Caco-2 (cell line): ENCODE results near the gene DAB2IP. TPM values are rescaled to one million over a fixed set of nuclear protein-coding genes. Genes with fewer than 3 reads are reported as not detected.

ENCODE experiments used
- BruUV-seq: library from RNA; stranded (reverse); fragments of 400-500 nt; replicated peaks from 2 replicates; lab custom pipeline; 2021; lab: Mats Ljungman, UMichigan
- CTCF ChIA-PET: fragments of 300-600 bp; sonication (Branson Sonifier 250); formaldehyde crosslinking; loops from one replicate; lab custom pipeline; 2022; ENCODE audit warnings: antibody characterized with exemption; lab: Charles Lee
- POLR2A ChIA-PET: fragments of 300-600 bp; sonication (Branson Sonifier 250); formaldehyde crosslinking; loops from one replicate; lab custom pipeline; 2022; ENCODE audit warnings: antibody characterized with exemption; lab: Charles Lee
- DNase-seq, 2 experiments: peaks; one replicate each; pipeline versions ENCODE4 v3.0.0 to v3.0.0-alpha.2; 2020 to 2022
- H3K27me3 ChIP-seq: replicated peaks from 2 replicates; pipeline ENCODE4 v1.6.0; 2011; ENCODE audit warnings: low read length; ENCODE audit not compliant: control insufficient read depth, insufficient read depth
- H3K36me3 ChIP-seq: 2 replicates; pipeline ENCODE4 v1.5.1; 2011; ENCODE audit warnings: low read length; ENCODE audit not compliant: control insufficient read depth, insufficient read depth
- H3K4me1 ChIP-seq: fragments of 250-450 bp; sonication (Bioruptor Pico); 2 replicates; pipeline ENCODE4 v1.5.1; 2020; ENCODE audit warnings: mild to moderate bottlenecking
- H3K4me3 ChIP-seq: 2 replicates; pipeline ENCODE4 v1.5.1; 2011; ENCODE audit warnings: low read depth, mild to moderate bottlenecking, control low read depth, low read length
- H3K9me3 ChIP-seq: fragments of 250-450 bp; sonication (Bioruptor Pico); 2 replicates; pipeline ENCODE4 v1.5.1; 2020; ENCODE audit warnings: mild to moderate bottlenecking, moderate library complexity
- H3K27ac Mint-ChIP-seq: one replicate; pipeline ENCODE4 v1.8.0; 2022; ENCODE audit warnings: mixed read lengths; ENCODE audit not compliant: unreplicated experiment
- H3K27me3 Mint-ChIP-seq: one replicate; pipeline ENCODE4 v1.8.0; 2022; ENCODE audit warnings: mixed read lengths; ENCODE audit not compliant: insufficient read depth, unreplicated experiment
- H3K36me3 Mint-ChIP-seq: one replicate; pipeline ENCODE4 v1.8.0; 2022; ENCODE audit warnings: mild to moderate bottlenecking, mixed read lengths; ENCODE audit not compliant: insufficient read depth, unreplicated experiment
- H3K4me1 Mint-ChIP-seq: one replicate; pipeline ENCODE4 v1.8.0; 2022; ENCODE audit warnings: low read depth, mixed read lengths; ENCODE audit not compliant: unreplicated experiment
- H3K4me3 Mint-ChIP-seq: one replicate; pipeline ENCODE4 v1.8.0; 2022; ENCODE audit warnings: mild to moderate bottlenecking, moderate library complexity, mixed read lengths; ENCODE audit not compliant: unreplicated experiment
- H3K9me3 Mint-ChIP-seq: one replicate; pipeline ENCODE4 v1.8.0; 2022; ENCODE audit warnings: mixed read lengths; ENCODE audit not compliant: unreplicated experiment
- CTCF ChIP-seq, 2 experiments: fragments of 200-600 bp in 1 of 2; IDR thresholded peaks; 1 replicate in 1 of 2; 2 replicates in 1 of 2; pipeline versions ENCODE4 v1.5.1 to v1.8.0; 2011 to 2022; ENCODE audit warnings: antibody characterized with exemption in 1 of 2, control low read depth in 1 of 2, inconsistent platforms in 1 of 2, low read depth in 1 of 2, low read length in 1 of 2, mild to moderate bottlenecking in 1 of 2, moderate library complexity in 1 of 2; ENCODE audit not compliant: insufficient read depth in 1 of 2, severe bottlenecking in 1 of 2, unreplicated experiment in 1 of 2
- intact Hi-C: fragments of 100-400 bp; cut with micrococcal nuclease; formaldehyde crosslinking; loops from one replicate; pipeline ENCODE4 v1.10.0; 2022; ENCODE audit not compliant: unreplicated experiment
- total RNA-seq: library from RNA; stranded (reverse); gene quantifications from 2 replicates; pipeline ENCODE4 v1.2.3, GENCODE V29; 2022

DAB2IP gene
- total RNA-seq, 1 experiment from 2014 or later, result 26.0 TPM

DNA sequence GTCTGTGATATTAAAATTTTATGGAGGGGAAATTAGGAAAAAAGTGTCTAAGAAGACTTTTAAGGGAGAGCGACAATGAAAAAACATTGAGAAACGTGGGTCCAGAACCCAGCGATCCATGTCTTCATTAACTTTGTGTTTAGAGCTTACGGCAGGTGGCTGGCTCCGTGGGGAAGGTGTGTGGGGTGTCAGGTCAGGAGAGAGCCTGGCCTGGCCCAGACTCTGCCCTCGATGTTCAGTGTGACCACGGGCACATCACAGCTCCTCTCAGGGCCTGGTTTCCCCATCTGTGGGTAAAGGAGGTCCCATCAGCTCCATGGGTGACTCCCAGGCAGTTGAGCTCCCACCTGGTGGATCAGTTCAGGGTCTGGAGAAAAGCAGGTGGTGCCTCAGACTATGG is 22.1 kb downstream of the DAB2IP start:
- CTCF ChIA-PET, result interaction anchor here (0.6 kb wide), 1 partner anchor 10 kb away, joined by 3 read pairs; no protein-coding TSS in a partner anchor
- TF ChIP-seq CTCF (IDR thresholded peaks at IDR 0.05; ENCODE audit: insufficient read depth in 1 of 2, low read depth in 1 of 2, low read length in 1 of 2, severe bottlenecking in 1 of 2, unreplicated experiment in 1 of 2), result no peak
- H3K27me3 Mint-ChIP-seq, result no peaks in the 10 kb centered on the region
- no peaks in the 10 kb centered on the region for H3K4me1 Mint-ChIP-seq
- Histone ChIP-seq H3K9me3 (no peaks in the 10 kb centered on the region), H3K4me1 (no peaks in the 10 kb centered on the region), H3K27me3 (no peaks in the 10 kb centered on the region), H3K36me3 (no peaks in the 10 kb centered on the region), H3K4me3 (no peak overlapping the region)
- no peak overlapping the region for H3K4me3 Mint-ChIP-seq
- H3K27ac Mint-ChIP-seq, result no peak overlapping the region
- no peaks in the 10 kb centered on the region for H3K36me3 Mint-ChIP-seq
- POLR2A ChIA-PET, result no interaction called here
- intact Hi-C loops, result no loop called here
- no peaks in the 10 kb centered on the region for H3K9me3 Mint-ChIP-seq
- no TSS peak for BruUV-seq
- DNase-seq, result no peak

GRCh38 chr9:121674017-121674416 is 22.6 kb downstream of the DAB2IP start:
- POLR2A ChIA-PET, result no interaction called here
- no peaks in the 10 kb centered on the region for H3K27me3 ChIP-seq
- H3K27ac Mint-ChIP-seq, result no peak overlapping the region
- no peaks in the 10 kb centered on the region for H3K36me3 Mint-ChIP-seq
- no peaks in the 10 kb centered on the region for H3K9me3 ChIP-seq
- CTCF ChIA-PET, result no interaction called here
- no TSS peak for BruUV-seq
- no peak overlapping the region for H3K4me3 Mint-ChIP-seq
- H3K9me3 Mint-ChIP-seq, result no peaks in the 10 kb centered on the region
- no peaks in the 10 kb centered on the region for H3K4me1 ChIP-seq
- no peak for TF ChIP-seq CTCF (IDR thresholded peaks at IDR 0.05; ENCODE audit: insufficient read depth in 1 of 2, low read depth in 1 of 2, low read length in 1 of 2, severe bottlenecking in 1 of 2, unreplicated experiment in 1 of 2)
- H3K4me1 Mint-ChIP-seq, result no peaks in the 10 kb centered on the region
- intact Hi-C loops, result no loop called here
- no peak for DNase-seq
- H3K4me3 ChIP-seq, result no peak overlapping the region
- no peaks in the 10 kb centered on the region for H3K36me3 ChIP-seq
- no peaks in the 10 kb centered on the region for H3K27me3 Mint-ChIP-seq

DNA sequence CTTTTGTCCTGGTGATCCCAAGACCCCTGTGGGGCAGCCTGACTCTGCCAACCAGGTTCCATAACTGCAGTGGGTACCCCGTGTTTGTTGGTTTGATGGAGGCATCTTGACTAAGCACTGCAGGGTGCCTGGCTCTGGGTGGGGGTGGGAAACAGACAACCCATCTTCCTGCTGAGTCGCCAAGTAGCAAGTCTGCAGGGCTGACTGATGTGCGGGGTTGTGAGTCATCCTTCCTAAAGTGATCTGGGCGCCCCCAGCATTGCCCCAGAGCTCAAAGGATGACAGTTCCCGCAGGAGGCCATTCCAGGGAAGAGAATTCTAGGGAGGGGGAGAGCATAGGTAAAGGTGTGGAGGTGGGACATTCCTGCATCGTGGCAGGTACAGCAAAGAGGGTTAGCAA is 23.5 kb downstream of the DAB2IP start:
- Histone ChIP-seq H3K4me1 (no peaks in the 10 kb centered on the region), H3K36me3 (no peaks in the 10 kb centered on the region), H3K4me3 (no peak overlapping the region), H3K27me3 (no peaks in the 10 kb centered on the region), H3K9me3 (no peaks in the 10 kb centered on the region)
- POLR2A ChIA-PET, result no interaction called here
- no peaks in the 10 kb centered on the region for H3K27me3 Mint-ChIP-seq
- no peak for DNase-seq
- H3K36me3 Mint-ChIP-seq, result no peaks in the 10 kb centered on the region
- no peak overlapping the region for H3K27ac Mint-ChIP-seq
- no peaks in the 10 kb centered on the region for H3K4me1 Mint-ChIP-seq
- CTCF ChIA-PET, result interaction anchor here (0.5 kb wide), 1 partner anchor 27 kb away, joined by 3 read pairs; no protein-coding TSS in a partner anchor
- intact Hi-C loops, result no loop called here
- TF ChIP-seq CTCF (IDR thresholded peaks at IDR 0.05; ENCODE audit: insufficient read depth in 1 of 2, low read depth in 1 of 2, low read length in 1 of 2, severe bottlenecking in 1 of 2, unreplicated experiment in 1 of 2), result no peak
- H3K4me3 Mint-ChIP-seq, result no peak overlapping the region
- BruUV-seq, result no TSS peak
- no peaks in the 10 kb centered on the region for H3K9me3 Mint-ChIP-seq
